Mesangial cell (primary cell): Measurements from ENCODE around the gene PTPN7. TPM values are rescaled to one million over a fixed set of nuclear protein-coding genes. Genes with fewer than 3 reads are reported as not detected.

Source experiments
- total RNA-seq: library from RNA; depleted of rRNA; stranded (reverse); fragments of >200 nt; gene quantifications from 2 replicates; pipeline ENCODE4 v1.2.3, GENCODE V29; 2015

The PTPN7 gene
- 0.16 TPM in 1 of 2 replicates, not detected in the other for total RNA-seq

GRCh38 chr1:202160377-202160940 is at the start of gene PTPN7:
PTPN7 (minus strand) TSS chr1:202160602; CDS start chr1:202159402, 1,200 bp downstream.

GRCh38 chr1:202193614-202194327 is 33.4 kb upstream of the PTPN7 start, which contains the start of gene LGR6:
LGR6 (plus strand) TSS chr1:202193799; CDS start chr1:202193990, 191 bp downstream.

GRCh38 chr1:202144402-202145067 is 15.9 kb downstream of the PTPN7 start, which contains the start of gene ARL8A:
ARL8A (minus strand) TSS chr1:202144737; CDS start chr1:202144572, 165 bp downstream.

GRCh38 chr1:202122639-202123335 is 37.6 kb downstream of the PTPN7 start, which contains the start of gene GPR37L1:
GPR37L1 (plus strand) TSS chr1:202122917; CDS start chr1:202122964, 47 bp downstream.

Other genes starting within 250 kb of the PTPN7 start
- 0.16 and 4.2 TPM in 2 replicates for gene LMOD1, start 214.1 kb downstream of the PTPN7 start, total RNA-seq
- gene TIMM17A, start 205.1 kb downstream of the PTPN7 start, total RNA-seq = 25.6 and 46.8 TPM in 2 replicates
- gene RNPEP, start 178.0 kb downstream of the PTPN7 start, total RNA-seq = 89.0 and 107 TPM in 2 replicates
- 19.7 and 79.7 TPM in 2 replicates for gene ELF3, start 150.0 kb downstream of the PTPN7 start, total RNA-seq
- gene GPR37L1, start 37.7 kb downstream of the PTPN7 start, total RNA-seq = under 0.01 TPM in 1 of 2 replicates, not detected in the other
- gene ARL8A, start 15.9 kb downstream of the PTPN7 start, total RNA-seq = 37.5 and 55.8 TPM in 2 replicates
- 0.25 TPM in 1 of 2 replicates, not detected in the other for gene LGR6, start 33.2 kb upstream of the PTPN7 start, total RNA-seq
- 7.5 and 130 TPM in 2 replicates for gene UBE2T, start 181.3 kb upstream of the PTPN7 start, total RNA-seq
- gene PPP1R12B, start 188.1 kb upstream of the PTPN7 start, total RNA-seq = 5.3 and 5.4 TPM in 2 replicates